ENCODE results near the gene PCNX2. TPM values are rescaled to one million over a fixed set of nuclear protein-coding genes. Genes with fewer than 3 reads are reported as not detected.

The PCNX2 gene
- total and polyA plus RNA-seq, 2 of the 13 experiments (the other 11 are each of a cell fraction or from before 2014, with no cell fraction given): 0.11 to 0.42 TPM

GRCh38 chr1:233012021-233012420 lies 283.5 kb downstream of the PCNX2 start (continued):
- no peak for TF ChIP-seq MED13 (CRISPR knock-in tag; IDR thresholded peaks at IDR 0.05)

DNA sequence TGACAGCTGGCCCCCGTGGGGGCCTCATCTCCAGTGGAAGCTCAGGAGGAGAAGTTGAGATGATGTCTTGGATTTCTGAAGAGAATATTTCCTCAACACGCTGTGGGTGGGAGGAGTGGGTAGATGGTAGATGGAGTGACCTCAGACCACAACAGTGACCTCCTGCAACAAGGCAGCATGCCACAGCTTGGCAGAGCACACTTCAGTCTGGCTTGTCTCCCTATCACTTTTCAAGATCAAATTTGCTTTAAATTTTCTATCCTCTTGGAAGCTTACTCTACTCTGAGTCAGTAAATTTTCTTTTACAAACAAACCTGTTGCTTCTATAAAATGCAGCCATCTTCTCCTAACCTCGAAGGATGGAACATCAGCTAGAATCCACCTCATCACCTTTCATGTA lies 285.4 kb downstream of the PCNX2 start:
- peaks cover 0 to 8% of the 10 kb centered on the region in 2 experiments; a peak in 2 of 5 replicates for H3K27me3 ChIP-seq (ENCODE audit: control insufficient read depth in 1 of 2, insufficient read depth in 2 of 2, low read length in 2 of 2)
- FAIRE-seq: no peak
- ATAC-seq: no peak
- 1% methylated on average over 3 of the region's 3 CpGs for whole genome bisulfite sequencing (ENCODE audit: low lambda C conversion rate)
- DNase-seq (ENCODE audit: low spot score): no peak
- H3K9ac ChIP-seq (ENCODE audit: insufficient read depth, low read depth, low read length): no peak overlapping the region
- in situ Hi-C loops (cut with HindIII; ENCODE audit: extremely low pct_ligation_motif_present, low pct_unique_long_range_greater_than_20kb): no loop called here
- ChIA-PET POLR2A (no interaction called here), CTCF (ENCODE audit: low intra/inter-chr PET ratio, low total read pairs) (no interaction called here)
- H3K9me3 ChIP-seq (ENCODE audit: low read length): no peaks in the 10 kb centered on the region
- BruUV-seq (replicated peaks): no TSS peak
- H3K79me2 ChIP-seq (ENCODE audit: insufficient read depth, low read length): no peaks in the 10 kb centered on the region
- H3K36me3 ChIP-seq (replicated peaks in 1 of 2; ENCODE audit: control insufficient read depth in 1 of 2, insufficient read depth in 2 of 2, low read length in 2 of 2): no peaks in the 10 kb centered on the region
- H3K4me3 ChIP-seq (replicated peaks in 1 of 3; ENCODE audit: insufficient read depth in 1 of 3, low read depth in 2 of 3, low read length in 3 of 3): no peak overlapping the region
- intact Hi-C loops (cut with micrococcal nuclease; ENCODE audit: unreplicated experiment): no loop called here
- no peak overlapping the region for H3K4me2 ChIP-seq (ENCODE audit: low read depth, low read length)
- H3K4me1 ChIP-seq (ENCODE audit: insufficient read depth, low read length): no peaks in the 10 kb centered on the region
- no peak overlapping the region for H2AFZ ChIP-seq (ENCODE audit: low read length)
- H4K20me1 ChIP-seq (ENCODE audit: insufficient read depth, low read length): no peaks in the 10 kb centered on the region
- no peak for TF ChIP-seq PCBP2 (optimal IDR thresholded peaks at IDR 0.05; ENCODE audit: low read depth, low read length, poor library complexity, severe bottlenecking)
- no peak for TF ChIP-seq HIVEP1 (CRISPR knock-in tag; IDR thresholded peaks at IDR 0.05)
- TF ChIP-seq, protein P1, sequence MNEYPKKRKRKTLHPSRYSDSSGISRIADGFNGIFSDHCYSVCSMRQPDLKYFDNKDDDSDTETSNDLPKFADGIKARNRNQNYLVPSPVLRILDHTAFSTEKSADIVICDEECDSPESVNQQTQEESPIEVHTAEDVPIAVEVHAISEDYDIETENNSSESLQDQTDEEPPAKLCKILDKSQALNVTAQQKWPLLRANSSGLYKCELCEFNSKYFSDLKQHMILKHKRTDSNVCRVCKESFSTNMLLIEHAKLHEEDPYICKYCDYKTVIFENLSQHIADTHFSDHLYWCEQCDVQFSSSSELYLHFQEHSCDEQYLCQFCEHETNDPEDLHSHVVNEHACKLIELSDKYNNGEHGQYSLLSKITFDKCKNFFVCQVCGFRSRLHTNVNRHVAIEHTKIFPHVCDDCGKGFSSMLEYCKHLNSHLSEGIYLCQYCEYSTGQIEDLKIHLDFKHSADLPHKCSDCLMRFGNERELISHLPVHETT (CRISPR knock-in tag; conservative IDR thresholded peaks at IDR 0.05): no peak
- TF ChIP-seq HCFC1 (IDR thresholded peaks at IDR 0.05; ENCODE audit: low read depth, low read length): no peak
- TF ChIP-seq ZNF597 (CRISPR knock-in tag; IDR thresholded peaks at IDR 0.05): no peak
- TF ChIP-seq, protein P2, sequence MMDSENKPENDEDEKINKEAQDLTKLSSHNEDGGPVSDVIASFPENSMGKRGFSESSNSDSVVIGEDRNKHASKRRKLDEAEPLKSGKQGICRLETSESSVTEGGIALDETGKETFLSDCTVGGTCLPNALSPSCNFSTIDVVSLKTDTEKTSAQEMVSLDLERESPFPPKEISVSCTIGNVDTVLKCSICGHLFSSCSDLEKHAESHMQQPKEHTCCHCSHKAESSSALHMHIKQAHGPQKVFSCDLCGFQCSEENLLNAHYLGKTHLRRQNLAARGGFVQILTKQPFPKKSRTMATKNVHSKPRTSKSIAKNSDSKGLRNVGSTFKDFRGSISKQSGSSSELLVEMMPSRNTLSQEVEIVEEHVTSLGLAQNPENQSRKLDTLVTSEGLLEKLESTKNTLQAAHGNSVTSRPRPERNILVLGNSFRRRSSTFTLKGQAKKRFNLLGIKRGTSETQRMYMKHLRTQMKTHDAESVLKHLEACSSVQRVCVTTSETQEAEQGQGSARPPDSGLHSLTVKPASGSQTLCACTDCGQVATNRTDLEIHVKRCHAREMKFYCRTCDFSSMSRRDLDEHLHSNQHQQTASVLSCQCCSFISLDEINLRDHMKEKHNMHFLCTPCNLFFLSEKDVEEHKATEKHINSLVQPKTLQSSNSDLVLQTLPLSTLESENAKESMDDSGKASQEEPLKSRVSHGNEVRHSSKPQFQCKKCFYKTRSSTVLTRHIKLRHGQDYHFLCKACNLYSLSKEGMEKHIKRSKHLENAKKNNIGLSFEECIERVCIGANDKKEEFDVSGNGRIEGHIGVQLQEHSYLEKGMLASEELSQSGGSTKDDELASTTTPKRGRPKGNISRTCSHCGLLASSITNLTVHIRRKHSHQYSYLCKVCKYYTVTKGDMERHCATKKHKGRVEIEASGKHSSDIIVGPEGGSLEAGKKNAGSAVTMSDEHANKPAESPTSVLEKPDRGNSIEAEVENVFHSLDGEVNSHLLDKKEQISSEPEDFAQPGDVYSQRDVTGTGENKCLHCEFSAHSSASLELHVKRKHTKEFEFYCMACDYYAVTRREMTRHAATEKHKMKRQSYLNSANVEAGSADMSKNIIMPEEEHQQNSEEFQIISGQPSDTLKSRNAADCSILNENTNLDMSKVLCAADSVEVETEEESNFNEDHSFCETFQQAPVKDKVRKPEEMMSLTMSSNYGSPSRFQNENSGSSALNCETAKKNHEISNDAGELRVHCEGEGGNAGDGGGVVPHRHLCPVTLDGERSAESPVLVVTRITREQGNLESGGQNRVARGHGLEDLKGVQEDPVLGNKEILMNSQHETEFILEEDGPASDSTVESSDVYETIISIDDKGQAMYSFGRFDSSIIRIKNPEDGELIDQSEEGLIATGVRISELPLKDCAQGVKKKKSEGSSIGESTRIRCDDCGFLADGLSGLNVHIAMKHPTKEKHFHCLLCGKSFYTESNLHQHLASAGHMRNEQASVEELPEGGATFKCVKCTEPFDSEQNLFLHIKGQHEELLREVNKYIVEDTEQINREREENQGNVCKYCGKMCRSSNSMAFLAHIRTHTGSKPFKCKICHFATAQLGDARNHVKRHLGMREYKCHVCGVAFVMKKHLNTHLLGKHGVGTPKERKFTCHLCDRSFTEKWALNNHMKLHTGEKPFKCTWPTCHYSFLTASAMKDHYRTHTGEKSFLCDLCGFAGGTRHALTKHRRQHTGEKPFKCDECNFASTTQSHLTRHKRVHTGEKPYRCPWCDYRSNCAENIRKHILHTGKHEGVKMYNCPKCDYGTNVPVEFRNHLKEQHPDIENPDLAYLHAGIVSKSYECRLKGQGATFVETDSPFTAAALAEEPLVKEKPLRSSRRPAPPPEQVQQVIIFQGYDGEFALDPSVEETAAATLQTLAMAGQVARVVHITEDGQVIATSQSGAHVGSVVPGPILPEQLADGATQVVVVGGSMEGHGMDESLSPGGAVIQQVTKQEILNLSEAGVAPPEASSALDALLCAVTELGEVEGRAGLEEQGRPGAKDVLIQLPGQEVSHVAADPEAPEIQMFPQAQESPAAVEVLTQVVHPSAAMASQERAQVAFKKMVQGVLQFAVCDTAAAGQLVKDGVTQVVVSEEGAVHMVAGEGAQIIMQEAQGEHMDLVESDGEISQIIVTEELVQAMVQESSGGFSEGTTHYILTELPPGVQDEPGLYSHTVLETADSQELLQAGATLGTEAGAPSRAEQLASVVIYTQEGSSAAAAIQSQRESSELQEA (CRISPR knock-in tag; IDR thresholded peaks at IDR 0.05; ENCODE audit: not compliant biosample characterization): no peak
- no peak for TF ChIP-seq NCOA5 (CRISPR knock-in tag; IDR thresholded peaks at IDR 0.05)
- no peak overlapping the region for H3K27ac ChIP-seq (ENCODE audit: extremely low read length, insufficient read depth, low read length)
